ENCODE results near the gene EYA4.

The EYA4 gene

DNA sequence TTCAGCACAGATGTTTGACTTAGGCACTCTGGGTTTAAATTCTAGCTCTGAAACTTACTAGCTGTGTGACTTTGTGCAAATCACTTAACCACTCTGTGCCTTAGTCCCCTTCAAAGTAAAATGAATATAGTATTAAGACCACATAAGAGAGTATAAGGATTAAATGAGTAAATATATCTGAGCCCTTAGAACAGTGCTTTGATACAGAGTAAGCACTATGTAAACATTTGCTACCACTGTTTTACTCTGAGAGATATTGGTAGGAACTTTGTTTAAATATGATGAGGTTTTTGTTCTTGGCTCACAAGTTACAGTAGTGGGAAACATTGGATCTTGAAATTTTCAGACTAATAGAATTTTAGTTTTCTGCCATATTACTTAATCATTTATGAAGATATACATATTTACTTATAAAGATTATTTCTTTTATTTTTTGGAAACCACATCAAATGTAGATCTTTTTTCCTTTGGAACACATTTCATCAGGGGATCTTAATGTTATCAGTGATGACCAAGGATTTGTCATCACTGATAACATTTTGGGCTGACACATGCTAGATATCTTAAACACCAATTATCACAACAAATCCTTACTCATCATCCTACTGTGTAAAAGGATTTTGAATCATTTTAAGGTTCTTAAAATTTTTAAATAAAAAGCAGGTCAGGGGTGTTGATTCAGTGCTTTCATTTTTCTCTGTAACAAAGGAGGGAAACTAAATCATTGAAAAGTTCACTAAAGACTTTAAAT, 226.2 kb downstream of the EYA4 start:
- H3K27me3 ChIP-seq (replicated peaks; ENCODE audit: insufficient read depth, low read length) = no peaks in the 10 kb centered on the region
- no peaks in the 10 kb centered on the region for H4K20me1 ChIP-seq (ENCODE audit: insufficient read depth, low read length)
- no peak overlapping the region for H3K4me2 ChIP-seq (ENCODE audit: low read depth, low read length)
- H3K4me3 ChIP-seq (ENCODE audit: low read length) = no peak overlapping the region
- no peak overlapping the region for H3K9ac ChIP-seq (ENCODE audit: low read length)
- no peaks in the 10 kb centered on the region for H3K79me2 ChIP-seq (ENCODE audit: low read length)
- no peaks in the 10 kb centered on the region for H3K9me3 ChIP-seq (replicated peaks; ENCODE audit: insufficient read depth, low read length)
- H3K4me1 ChIP-seq (ENCODE audit: low read length) = no peaks in the 10 kb centered on the region
- DNase-seq = no peak
- H2AFZ ChIP-seq (ENCODE audit: low read length) = no peak overlapping the region
- H3K27ac ChIP-seq (ENCODE audit: low read length) = no peak overlapping the region
- TF ChIP-seq, protein P1, sequence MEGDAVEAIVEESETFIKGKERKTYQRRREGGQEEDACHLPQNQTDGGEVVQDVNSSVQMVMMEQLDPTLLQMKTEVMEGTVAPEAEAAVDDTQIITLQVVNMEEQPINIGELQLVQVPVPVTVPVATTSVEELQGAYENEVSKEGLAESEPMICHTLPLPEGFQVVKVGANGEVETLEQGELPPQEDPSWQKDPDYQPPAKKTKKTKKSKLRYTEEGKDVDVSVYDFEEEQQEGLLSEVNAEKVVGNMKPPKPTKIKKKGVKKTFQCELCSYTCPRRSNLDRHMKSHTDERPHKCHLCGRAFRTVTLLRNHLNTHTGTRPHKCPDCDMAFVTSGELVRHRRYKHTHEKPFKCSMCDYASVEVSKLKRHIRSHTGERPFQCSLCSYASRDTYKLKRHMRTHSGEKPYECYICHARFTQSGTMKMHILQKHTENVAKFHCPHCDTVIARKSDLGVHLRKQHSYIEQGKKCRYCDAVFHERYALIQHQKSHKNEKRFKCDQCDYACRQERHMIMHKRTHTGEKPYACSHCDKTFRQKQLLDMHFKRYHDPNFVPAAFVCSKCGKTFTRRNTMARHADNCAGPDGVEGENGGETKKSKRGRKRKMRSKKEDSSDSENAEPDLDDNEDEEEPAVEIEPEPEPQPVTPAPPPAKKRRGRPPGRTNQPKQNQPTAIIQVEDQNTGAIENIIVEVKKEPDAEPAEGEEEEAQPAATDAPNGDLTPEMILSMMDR (IDR thresholded peaks at IDR 0.05; ENCODE audit: low read length) = no peak
- TF ChIP-seq EZH2phosphoT487 (IDR thresholded peaks at IDR 0.05; ENCODE audit: low read length) (no peak), EZH2 (optimal IDR thresholded peaks at IDR 0.05; ENCODE audit: low read depth, low read length) (no peak)
- no peaks in the 10 kb centered on the region for H3K9me2 ChIP-seq (replicated peaks; ENCODE audit: insufficient read depth, low read length)
- no peaks in the 10 kb centered on the region for H3K36me3 ChIP-seq (replicated peaks; ENCODE audit: insufficient read depth, low read length)
- no peaks in the 10 kb centered on the region for H3F3A ChIP-seq (ENCODE audit: insufficient read depth, low read length)

- Histone ChIP-seq H3K4me1 (ENCODE audit: low read length) (no peaks in the 10 kb centered on the region), H3F3A (ENCODE audit: insufficient read depth, low read length) (no peaks in the 10 kb centered on the region), H4K20me1 (ENCODE audit: insufficient read depth, low read length) (no peaks in the 10 kb centered on the region), H3K27me3 (replicated peaks; ENCODE audit: insufficient read depth, low read length) (no peaks in the 10 kb centered on the region), H2AFZ (ENCODE audit: low read length) (no peak overlapping the region), H3K27ac (ENCODE audit: low read length) (no peak overlapping the region), H3K4me2 (ENCODE audit: low read depth, low read length) (no peak overlapping the region), H3K36me3 (replicated peaks; ENCODE audit: insufficient read depth, low read length) (no peaks in the 10 kb centered on the region), H3K79me2 (ENCODE audit: low read length) (no peaks in the 10 kb centered on the region), H3K9ac (ENCODE audit: low read length) (no peak overlapping the region), H3K9me2 (replicated peaks; ENCODE audit: insufficient read depth, low read length) (no peaks in the 10 kb centered on the region), H3K9me3 (replicated peaks; ENCODE audit: insufficient read depth, low read length) (no peaks in the 10 kb centered on the region), H3K4me3 (ENCODE audit: low read length) (no peak overlapping the region)
- DNase-seq = no peak
- TF ChIP-seq EZH2phosphoT487 (IDR thresholded peaks at IDR 0.05; ENCODE audit: low read length) (no peak), EZH2 (optimal IDR thresholded peaks at IDR 0.05; ENCODE audit: low read depth, low read length) (no peak)
- TF ChIP-seq, protein P1 (IDR thresholded peaks at IDR 0.05; ENCODE audit: low read length) = no peak
Measured at GRCh38 chr6:133467982-133468380, 226.8 kb downstream of the EYA4 start.

GRCh38 chr6:133468591-133468990, 227.4 kb downstream of the EYA4 start:
- no peaks in the 10 kb centered on the region for H3K79me2 ChIP-seq (ENCODE audit: low read length)
- no peak overlapping the region for H3K27ac ChIP-seq (ENCODE audit: low read length)
- no peaks in the 10 kb centered on the region for H3F3A ChIP-seq (ENCODE audit: insufficient read depth, low read length)
- no peaks in the 10 kb centered on the region for H3K36me3 ChIP-seq (replicated peaks; ENCODE audit: insufficient read depth, low read length)
- no peak overlapping the region for H3K9ac ChIP-seq (ENCODE audit: low read length)
- TF ChIP-seq, protein P1 (IDR thresholded peaks at IDR 0.05; ENCODE audit: low read length) = no peak
- no peak for TF ChIP-seq EZH2phosphoT487 (IDR thresholded peaks at IDR 0.05; ENCODE audit: low read length)
- TF ChIP-seq EZH2 (optimal IDR thresholded peaks at IDR 0.05; ENCODE audit: low read depth, low read length) = no peak
- DNase-seq = no peak
- no peaks in the 10 kb centered on the region for H3K9me2 ChIP-seq (replicated peaks; ENCODE audit: insufficient read depth, low read length)
- no peak overlapping the region for H2AFZ ChIP-seq (ENCODE audit: low read length)
- no peaks in the 10 kb centered on the region for H4K20me1 ChIP-seq (ENCODE audit: insufficient read depth, low read length)
- no peaks in the 10 kb centered on the region for H3K9me3 ChIP-seq (replicated peaks; ENCODE audit: insufficient read depth, low read length)
- H3K4me3 ChIP-seq (ENCODE audit: low read length) = no peak overlapping the region
- H3K27me3 ChIP-seq (replicated peaks; ENCODE audit: insufficient read depth, low read length) = no peaks in the 10 kb centered on the region
- no peaks in the 10 kb centered on the region for H3K4me1 ChIP-seq (ENCODE audit: low read length)
- H3K4me2 ChIP-seq (ENCODE audit: low read depth, low read length) = no peak overlapping the region

Data from MM.1S (cell line).